SW480 (cell line): Measurements from ENCODE around the gene ALDH6A1.
"Not testable (repeated sequence)": the region's sequence is repeated elsewhere in the genome, so short reads cannot be mapped to it uniquely, and the experiment has no call there.

ENCODE experiments used
- DNase-seq: peaks from one replicate; pipeline ENCODE4 v3.0.0-alpha.2; 2016; ENCODE audit warnings: low spot score

The ALDH6A1 gene

DNA sequence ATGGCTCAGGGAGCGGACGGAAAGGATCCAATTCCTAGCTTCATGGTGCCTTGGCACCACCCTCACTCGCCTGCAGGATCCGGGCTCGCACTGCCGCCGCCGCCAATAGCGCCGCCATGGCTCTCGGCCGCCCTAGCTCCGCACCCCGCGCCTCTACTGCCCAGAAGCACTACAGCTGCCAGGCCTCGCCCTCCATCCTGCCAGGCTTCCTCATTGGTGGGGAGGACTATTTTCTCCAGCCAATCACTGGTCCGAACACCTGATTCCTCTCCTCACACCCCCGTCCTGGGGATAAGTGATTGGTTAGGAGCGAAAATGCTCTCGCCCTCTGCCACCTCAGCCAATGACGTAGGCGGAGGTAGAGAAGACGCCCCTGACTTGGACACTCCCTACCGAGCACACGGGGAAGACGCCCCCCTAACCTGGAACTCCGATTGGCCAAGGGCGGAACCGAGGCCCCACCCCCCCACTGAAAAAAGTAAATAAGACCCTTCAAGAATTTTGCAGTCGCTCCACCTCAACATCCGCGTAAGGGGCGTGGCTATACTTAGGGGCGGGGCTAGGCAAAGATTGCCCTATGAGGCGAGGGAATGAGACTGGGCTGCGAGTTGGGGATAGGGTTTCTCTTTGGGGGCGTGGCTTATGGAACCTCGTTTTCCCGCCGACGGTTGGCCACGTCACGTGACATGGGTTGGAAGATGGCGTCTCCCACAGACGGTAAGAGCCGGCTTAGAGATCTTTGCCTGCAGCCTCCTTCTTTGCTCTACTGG lies at the start of gene ALDH6A1, which contains the start of gene LIN52:
Gene ALDH6A1, minus strand, starts transcription at position 177 of the 770 bp plus-strand sequence. Its CDS starts 59 bp downstream, at position 118.
Gene LIN52, plus strand, starts transcription at position 680 of the 770 bp plus-strand sequence. Its CDS starts 19 bp downstream, at position 699.
- peak; percentile 100 for DNase-seq

DNA sequence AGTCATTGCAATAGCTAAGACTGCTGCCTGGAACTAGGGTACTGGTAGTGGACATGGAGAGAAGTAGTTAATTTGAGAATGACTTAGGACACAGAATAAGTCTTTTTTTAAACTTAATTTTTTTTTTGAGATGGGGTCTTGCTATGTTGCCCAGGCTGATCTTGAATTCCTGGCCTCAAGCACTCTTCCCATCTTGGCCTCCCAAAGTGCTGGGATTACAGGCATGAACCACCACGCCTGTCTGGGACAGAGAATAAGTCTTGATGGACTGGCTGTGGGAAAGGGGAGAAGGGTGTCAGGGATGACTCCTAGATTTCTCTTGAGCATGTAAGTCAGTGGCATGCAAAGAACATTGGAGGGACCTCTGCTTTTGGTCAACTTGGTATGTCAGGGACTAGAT lies 43.4 kb upstream of the ALDH6A1 start:
- DNase-seq, result no peak

DNA sequence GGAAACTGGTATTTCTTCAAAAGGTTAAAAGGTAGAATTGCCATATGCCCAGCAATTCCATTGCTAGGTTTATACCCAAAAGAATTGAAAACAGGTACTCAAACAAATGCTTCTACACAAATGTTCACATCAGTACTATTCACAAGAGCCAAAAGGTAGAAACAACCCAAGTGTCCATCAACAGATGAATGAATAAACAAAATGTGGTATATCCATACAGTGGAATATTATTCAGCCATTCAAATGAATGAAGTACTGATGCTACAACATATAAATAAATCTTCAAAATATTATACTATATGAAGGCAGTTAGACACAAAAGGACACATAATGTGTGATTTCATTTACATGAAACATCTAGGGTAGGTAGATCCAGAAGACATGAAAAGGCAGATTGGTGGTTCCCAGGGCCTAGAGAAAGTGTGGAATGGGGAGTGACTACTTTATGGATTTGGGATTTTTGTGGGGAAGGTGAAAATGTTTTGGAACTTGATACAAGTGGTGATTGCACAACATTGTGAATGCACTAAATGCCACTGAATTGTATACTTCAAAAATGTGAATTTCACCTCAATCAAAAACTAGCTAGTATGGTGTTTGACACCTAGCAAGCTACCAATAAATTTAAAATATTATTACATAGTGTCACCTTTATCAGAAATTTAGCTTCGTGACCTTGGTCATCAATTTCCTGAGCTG lies 42.2 kb upstream of the ALDH6A1 start:
- DNase-seq, result no peak

DNA sequence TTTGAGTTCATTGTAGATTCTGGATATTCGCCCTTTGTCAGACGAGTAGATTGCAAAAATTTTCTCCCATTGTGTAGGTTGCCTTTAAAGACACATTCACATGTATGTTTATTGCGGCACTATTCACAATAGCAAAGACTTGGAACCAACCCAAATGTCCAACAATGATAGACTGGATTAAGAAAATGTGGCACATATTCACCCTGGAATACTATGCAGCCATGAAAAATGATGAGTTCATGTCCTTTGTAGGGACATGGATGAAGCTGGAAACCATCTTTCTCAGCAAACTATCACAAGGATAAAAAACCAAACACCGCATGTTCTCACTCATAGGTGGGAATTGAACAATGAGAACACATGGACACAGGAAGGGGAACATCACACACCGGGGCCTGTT lies 41.2 kb upstream of the ALDH6A1 start:
- not testable (repeated sequence) for DNase-seq

- peak; percentile 67 for DNase-seq
These were observed 27.4 kb upstream of the ALDH6A1 start for GRCh38 chr14:74111395-74112216.

- no peak for DNase-seq
These were observed 25.1 kb upstream of the ALDH6A1 start for GRCh38 chr14:74109369-74109768.

GRCh38 chr14:74105381-74105780 lies 21.1 kb upstream of the ALDH6A1 start:
- no peak for DNase-seq

DNA sequence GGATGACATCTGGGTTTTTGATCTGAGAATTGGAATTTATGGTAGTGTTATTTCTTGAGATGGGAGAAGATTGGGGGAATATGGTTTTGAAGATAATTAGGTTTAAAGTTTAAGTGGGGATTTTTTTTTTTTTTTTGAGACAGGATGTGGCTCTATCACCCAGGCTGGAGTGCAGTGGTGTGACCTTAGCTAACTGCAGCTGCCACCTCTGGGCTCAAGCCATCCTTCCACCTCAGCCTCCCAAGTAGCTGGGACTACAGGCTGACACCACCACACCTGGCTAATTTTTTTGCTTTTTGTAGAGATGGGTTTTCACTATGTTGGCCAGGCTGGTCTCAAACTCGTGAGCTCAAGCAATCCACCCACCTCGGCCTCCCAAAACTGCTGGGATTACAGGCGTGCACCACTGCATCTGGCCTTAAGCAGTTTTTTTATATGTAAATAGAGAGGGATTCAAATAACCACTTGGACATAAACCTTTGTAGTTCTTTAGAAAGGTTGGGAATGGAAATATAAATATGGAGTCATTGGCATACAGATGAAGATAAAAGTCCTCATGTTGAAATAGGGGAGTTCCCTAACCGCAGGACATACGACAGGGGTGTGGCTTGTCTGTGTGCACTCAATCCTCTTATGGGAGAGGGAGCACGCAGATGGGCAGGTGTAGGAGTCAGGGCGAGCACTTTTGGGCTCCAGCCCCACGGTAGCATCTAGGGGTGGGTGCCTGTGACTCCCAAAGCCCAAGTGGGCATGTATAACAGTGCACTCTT lies 5.2 kb upstream of the ALDH6A1 start:
- no peak for DNase-seq

DNA sequence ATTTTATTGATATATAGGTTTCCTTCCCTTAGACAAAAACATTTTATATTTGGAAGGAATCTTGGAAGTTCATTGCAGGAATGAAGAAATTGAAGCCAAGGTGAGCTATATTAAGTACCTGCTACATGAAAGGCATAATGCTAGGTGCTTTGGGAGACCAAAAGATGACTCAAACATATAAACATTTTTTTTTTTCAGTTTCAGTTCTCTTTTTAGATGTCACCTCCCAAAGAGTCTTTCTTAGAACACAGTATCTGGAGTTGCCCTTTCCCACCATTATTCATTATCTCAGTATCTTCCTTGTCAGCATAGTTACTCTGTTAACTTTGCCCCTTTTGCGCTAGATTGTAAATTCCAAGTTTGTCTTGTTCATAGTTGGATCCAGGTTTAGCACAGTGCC lies 1.6 kb upstream of the ALDH6A1 start:
- no peak for DNase-seq

DNA sequence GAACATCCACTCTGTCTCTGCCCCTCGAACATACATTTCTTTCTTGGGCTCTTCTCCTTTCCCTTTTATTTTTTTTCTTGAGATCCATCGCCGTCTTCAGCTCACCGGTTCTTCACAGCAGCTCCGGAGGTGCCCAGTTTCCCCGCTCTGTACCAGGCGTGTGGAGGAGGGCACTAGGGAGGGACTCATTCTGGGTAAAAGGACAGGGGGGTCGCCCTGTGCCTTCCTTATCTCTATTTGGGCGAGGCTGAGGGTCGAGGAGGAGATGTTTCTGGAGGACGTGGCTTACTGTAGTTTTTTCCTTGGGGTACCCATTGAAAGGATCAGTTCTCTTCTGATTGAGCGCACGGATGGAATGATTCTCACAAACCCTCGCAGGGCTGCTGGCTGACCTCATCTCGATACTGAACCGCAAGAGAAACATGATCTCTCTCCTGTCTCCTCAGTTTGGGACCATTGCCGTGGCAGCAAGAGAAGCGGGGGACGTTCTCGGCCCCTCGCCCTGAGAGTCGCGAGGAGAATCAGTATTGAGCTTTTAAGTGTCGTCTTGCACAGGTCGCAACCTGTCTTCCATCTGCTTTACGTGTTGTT lies 889 bp upstream of the ALDH6A1 start:
- peak; percentile 67 for DNase-seq

- no peak for DNase-seq
These were observed 423 bp downstream of the ALDH6A1 start for GRCh38 chr14:74083784-74084276.

GRCh38 chr14:74083161-74083560 lies 1.1 kb downstream of the ALDH6A1 start:
- no peak for DNase-seq

- DNase-seq, result no peak
These were observed 2.8 kb downstream of the ALDH6A1 start for GRCh38 chr14:74081491-74081890.

GRCh38 chr14:74080820-74081460 lies 3.3 kb downstream of the ALDH6A1 start:
- DNase-seq, result peak; percentile 49

DNA sequence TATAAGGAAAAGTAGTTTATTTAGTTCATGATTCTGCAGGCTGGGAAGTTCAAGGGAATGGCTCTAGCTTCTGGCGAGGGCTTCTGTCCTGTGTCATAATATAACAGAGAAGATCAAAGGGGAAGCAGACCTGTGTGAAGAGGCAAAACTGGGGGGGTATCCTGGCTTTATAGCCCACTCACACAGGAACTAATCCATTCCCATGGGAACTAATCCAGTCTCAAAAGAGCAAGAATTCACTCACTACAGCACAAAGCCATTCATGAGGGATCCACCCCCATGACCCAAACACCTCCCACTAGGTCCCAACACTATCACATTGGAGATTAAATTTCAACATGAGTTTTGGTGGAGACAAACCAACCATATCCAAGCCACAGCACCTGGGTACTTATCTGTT lies 6.9 kb downstream of the ALDH6A1 start:
- no peak for DNase-seq

- no peak for DNase-seq
These were observed 18.3 kb downstream of the ALDH6A1 start for GRCh38 chr14:74065746-74066575.

- no peak for DNase-seq
These were observed 19.4 kb downstream of the ALDH6A1 start for GRCh38 chr14:74064883-74065282.

DNA sequence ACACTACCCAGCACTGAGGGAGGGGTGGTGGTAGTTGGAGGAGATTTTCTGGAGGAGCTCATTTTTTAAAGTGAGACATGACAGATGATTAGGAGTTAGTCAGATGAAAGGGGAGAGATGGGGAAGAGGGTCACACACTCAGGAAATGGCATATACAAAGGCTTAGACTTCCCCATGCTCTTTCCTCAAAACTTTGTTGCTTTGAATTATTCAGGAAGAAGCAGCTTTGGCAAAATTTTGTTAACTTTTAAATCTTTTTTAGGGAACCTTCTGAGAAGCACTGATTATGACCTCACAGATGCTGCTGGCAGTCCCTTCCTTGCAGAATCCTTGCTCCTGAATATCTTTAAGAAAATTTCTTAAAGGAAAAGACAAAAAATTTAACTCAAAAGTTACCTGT lies 19.8 kb downstream of the ALDH6A1 start:
- DNase-seq, result no peak

DNA sequence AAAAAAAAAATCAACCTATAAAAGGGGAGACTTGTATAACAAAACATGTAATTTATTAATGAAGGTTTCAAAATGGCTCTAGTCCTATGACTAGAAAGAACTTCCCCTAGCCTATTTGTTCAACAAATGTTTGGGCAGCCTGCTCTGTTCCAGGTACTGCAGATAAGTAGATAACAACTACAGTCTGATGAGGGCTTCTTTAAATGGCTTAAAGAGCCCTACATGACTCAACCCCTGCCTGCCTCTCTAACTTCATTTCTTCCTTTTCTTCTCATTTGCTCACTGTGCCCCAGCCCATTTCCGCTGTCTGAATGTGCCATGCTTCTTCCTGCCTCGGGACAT lies 21.5 kb downstream of the ALDH6A1 start:
- no peak for DNase-seq
